22Rv1 (cell line): Measurements from ENCODE around the gene LPAR6.

ENCODE experiments used
- H3K27ac ChIP-seq: fragments of 450-650 bp; 2 replicates; pipeline ENCODE4 v1.5.1; 2017
- CTCF ChIP-seq: fragments of 450-650 bp; IDR thresholded peaks from 2 replicates; pipeline ENCODE4 v1.5.1; 2017; ENCODE audit warnings: mild to moderate bottlenecking
- ZFX ChIP-seq: fragments of 450-650 bp; IDR thresholded peaks from 2 replicates; pipeline ENCODE4 v1.6.1; 2017; ENCODE audit warnings: antibody characterized with exemption, borderline replicate concordance

The LPAR6 gene

GRCh38 chr13:48411841-48412531, 927 bp downstream of the LPAR6 start:
- TF ChIP-seq ZFX (no peak), CTCF (no peak)
- no peak overlapping the region for H3K27ac ChIP-seq

- H3K27ac ChIP-seq, result no peak overlapping the region
- no peak for TF ChIP-seq CTCF
- no peak for TF ChIP-seq ZFX
These were observed 1.6 kb downstream of the LPAR6 start for GRCh38 chr13:48411147-48411794.

GRCh38 chr13:48410199-48410598, 2.7 kb downstream of the LPAR6 start:
- H3K27ac ChIP-seq, result no peak overlapping the region
- no peak for TF ChIP-seq CTCF
- no peak for TF ChIP-seq ZFX

GRCh38 chr13:48405875-48406274, 7.0 kb downstream of the LPAR6 start:
- TF ChIP-seq ZFX, result no peak
- TF ChIP-seq CTCF, result no peak
- H3K27ac ChIP-seq, result no peak overlapping the region

GRCh38 chr13:48404952-48405351, 8.0 kb downstream of the LPAR6 start:
- H3K27ac ChIP-seq, result no peak overlapping the region
- TF ChIP-seq ZFX (no peak), CTCF (no peak)

GRCh38 chr13:48403913-48404312, 9.0 kb downstream of the LPAR6 start:
- TF ChIP-seq CTCF (no peak), ZFX (no peak)

GRCh38 chr13:48403151-48403631, 9.7 kb downstream of the LPAR6 start:
- TF ChIP-seq ZFX (no peak), CTCF (no peak)
- H3K27ac ChIP-seq, result no peak overlapping the region

More at GRCh38 chr13:48403913-48404312, 9.0 kb downstream of the LPAR6 start:
- H3K27ac ChIP-seq, result no peak overlapping the region
